ENCODE data around the gene LRRK2. TPM values are rescaled to one million over a fixed set of nuclear protein-coding genes. Genes with fewer than 3 reads are reported as not detected.

LRRK2 gene
- total RNA-seq, 2 experiments from 2014 or later = 0.76 TPM; not detected in 1

DNA sequence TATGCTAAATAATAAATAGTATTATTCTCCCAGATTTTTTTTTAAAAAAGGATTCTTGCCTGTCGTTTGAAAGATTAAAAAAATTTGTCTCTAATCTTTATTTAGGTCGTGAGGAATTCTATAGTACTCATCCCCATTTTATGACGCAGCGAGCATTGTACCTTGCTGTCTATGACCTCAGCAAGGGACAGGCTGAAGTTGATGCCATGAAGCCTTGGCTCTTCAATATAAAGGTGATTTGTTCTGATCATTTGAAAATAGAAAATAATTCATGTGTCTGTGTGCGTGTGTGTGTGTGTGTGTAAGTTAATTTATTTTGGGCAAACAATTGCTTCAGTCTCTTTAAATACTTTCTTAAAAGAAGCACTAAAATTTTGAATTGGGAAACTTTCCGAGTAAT is 84.2 kb downstream of the LRRK2 start:
- Mint-ChIP-seq H3K27me3 (no peaks in the 10 kb centered on the region), H3K27ac (no peak overlapping the region), H3K4me3 (no peak overlapping the region), H3K36me3 (ENCODE audit: low read depth) (no peaks in the 10 kb centered on the region), H3K9me3 (no peaks in the 10 kb centered on the region), H3K4me1 (ENCODE audit: low read depth) (no peaks in the 10 kb centered on the region)
- CTCF ChIA-PET = no interaction called here
- DNase-seq (no peak), ATAC-seq (no peak)
- POLR2A ChIA-PET = no interaction called here
- intact Hi-C loops (cut with micrococcal nuclease) = no loop called here
- TF ChIP-seq, protein P1, sequence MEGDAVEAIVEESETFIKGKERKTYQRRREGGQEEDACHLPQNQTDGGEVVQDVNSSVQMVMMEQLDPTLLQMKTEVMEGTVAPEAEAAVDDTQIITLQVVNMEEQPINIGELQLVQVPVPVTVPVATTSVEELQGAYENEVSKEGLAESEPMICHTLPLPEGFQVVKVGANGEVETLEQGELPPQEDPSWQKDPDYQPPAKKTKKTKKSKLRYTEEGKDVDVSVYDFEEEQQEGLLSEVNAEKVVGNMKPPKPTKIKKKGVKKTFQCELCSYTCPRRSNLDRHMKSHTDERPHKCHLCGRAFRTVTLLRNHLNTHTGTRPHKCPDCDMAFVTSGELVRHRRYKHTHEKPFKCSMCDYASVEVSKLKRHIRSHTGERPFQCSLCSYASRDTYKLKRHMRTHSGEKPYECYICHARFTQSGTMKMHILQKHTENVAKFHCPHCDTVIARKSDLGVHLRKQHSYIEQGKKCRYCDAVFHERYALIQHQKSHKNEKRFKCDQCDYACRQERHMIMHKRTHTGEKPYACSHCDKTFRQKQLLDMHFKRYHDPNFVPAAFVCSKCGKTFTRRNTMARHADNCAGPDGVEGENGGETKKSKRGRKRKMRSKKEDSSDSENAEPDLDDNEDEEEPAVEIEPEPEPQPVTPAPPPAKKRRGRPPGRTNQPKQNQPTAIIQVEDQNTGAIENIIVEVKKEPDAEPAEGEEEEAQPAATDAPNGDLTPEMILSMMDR (IDR thresholded peaks at IDR 0.05) = no peak

DNA sequence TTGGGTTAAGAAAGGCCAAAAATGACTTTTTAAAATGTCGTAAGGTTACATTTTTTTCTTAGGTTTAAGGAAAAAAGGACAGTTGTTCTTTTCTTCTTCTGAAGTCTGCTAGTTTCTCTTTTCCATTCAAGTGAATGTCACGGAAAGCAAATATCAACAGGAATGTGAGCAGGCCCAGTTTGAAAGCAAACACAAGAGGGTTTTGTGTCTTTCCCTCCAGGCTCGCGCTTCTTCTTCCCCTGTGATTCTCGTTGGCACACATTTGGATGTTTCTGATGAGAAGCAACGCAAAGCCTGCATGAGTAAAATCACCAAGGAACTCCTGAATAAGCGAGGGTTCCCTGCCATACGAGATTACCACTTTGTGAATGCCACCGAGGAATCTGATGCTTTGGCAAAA is 85.4 kb downstream of the LRRK2 start:
- TF ChIP-seq, protein P1 (IDR thresholded peaks at IDR 0.05) = no peak
- H3K36me3 Mint-ChIP-seq (ENCODE audit: low read depth) = no peaks in the 10 kb centered on the region
- no peaks in the 10 kb centered on the region for H3K4me1 Mint-ChIP-seq (ENCODE audit: low read depth)
- no peaks in the 10 kb centered on the region for H3K9me3 Mint-ChIP-seq
- H3K27me3 Mint-ChIP-seq = no peaks in the 10 kb centered on the region
- H3K4me3 Mint-ChIP-seq = no peak overlapping the region
- ATAC-seq (no peak), DNase-seq (no peak)
- POLR2A ChIA-PET = no interaction called here
- intact Hi-C loops (cut with micrococcal nuclease) = loop anchor here (5.0 kb wide), 1 partner anchor 158 kb away; no protein-coding TSS in a partner anchor
- H3K27ac Mint-ChIP-seq = no peak overlapping the region
- CTCF ChIA-PET = no interaction called here

DNA sequence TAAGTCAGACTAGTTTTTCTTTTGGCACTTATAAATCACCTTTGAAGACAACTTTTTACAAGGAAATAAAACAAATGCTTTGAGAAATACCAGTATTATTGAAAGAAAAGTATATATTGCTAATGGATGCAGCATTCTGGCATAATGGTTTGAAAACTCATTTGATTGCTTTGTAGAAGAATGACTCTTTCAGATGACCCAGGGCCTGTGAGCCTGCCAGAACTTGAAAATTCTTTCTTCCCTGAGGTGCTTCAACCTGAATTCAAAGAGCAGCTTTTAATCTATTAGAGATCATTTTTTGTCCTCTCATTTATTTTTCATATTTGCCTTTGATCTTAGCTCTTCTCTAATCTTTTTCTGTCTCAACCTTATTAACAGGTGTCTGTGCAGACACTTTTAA is 87.4 kb downstream of the LRRK2 start:
- CTCF ChIA-PET = interaction anchor here (0.7 to 1.0 kb wide), 3 partner anchors 9 to 160 kb away, joined by 3 to 5 read pairs (median 3); no protein-coding TSS in a partner anchor
- Mint-ChIP-seq H3K4me1 (ENCODE audit: low read depth) (no peaks in the 10 kb centered on the region), H3K36me3 (ENCODE audit: low read depth) (no peaks in the 10 kb centered on the region), H3K27me3 (no peaks in the 10 kb centered on the region), H3K4me3 (no peak overlapping the region), H3K27ac (no peak overlapping the region), H3K9me3 (no peaks in the 10 kb centered on the region)
- intact Hi-C loops (cut with micrococcal nuclease) = loop anchor here (5.0 kb wide), 1 partner anchor 160 kb away; no protein-coding TSS in a partner anchor
- POLR2A ChIA-PET = no interaction called here
- TF ChIP-seq, protein P1 (IDR thresholded peaks at IDR 0.05) = no peak
- DNase-seq (no peak), ATAC-seq (no peak)

DNA sequence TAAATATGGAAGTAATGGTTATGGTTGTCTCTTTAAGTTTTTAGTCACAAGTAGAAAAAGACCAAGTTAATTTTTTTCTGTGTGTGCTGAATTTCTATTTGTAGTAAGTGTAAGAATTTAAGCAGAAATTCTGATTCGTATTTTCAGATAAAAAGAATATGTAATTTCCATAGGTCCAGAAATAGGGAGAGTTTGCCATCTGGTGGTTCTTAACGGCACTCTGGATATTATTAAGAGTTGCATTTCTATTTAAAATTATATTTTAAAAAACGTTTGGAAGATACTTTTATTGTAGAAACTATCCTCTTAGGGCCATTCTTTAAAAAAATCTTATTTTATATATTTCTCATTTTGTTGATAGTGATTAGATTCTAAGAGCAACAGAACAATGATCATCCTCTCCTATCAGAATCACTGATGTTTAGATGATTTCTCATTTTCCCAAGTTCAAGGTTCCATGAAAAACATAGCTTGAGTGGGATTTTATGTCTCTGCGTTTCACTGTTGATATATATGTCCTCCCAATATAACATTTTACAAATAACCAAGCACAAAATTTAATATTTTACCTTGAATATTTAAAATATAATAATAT is 88.3 kb downstream of the LRRK2 start:
- ChIA-PET POLR2A (no interaction called here), CTCF (interaction anchor here (0.8 to 2.2 kb wide), 5 partner anchors 9 to 161 kb away, joined by 3 to 6 read pairs (median 5); no protein-coding TSS in a partner anchor)
- no peak overlapping the region for H3K4me3 Mint-ChIP-seq
- no peak for DNase-seq
- no peaks in the 10 kb centered on the region for H3K4me1 Mint-ChIP-seq (ENCODE audit: low read depth)
- ATAC-seq = no peak
- TF ChIP-seq, protein P1 (IDR thresholded peaks at IDR 0.05) = peak; percentile 23
- no peaks in the 10 kb centered on the region for H3K27me3 Mint-ChIP-seq
- H3K36me3 Mint-ChIP-seq (ENCODE audit: low read depth) = no peaks in the 10 kb centered on the region
- H3K9me3 Mint-ChIP-seq = no peaks in the 10 kb centered on the region
- H3K27ac Mint-ChIP-seq = no peak overlapping the region
- intact Hi-C loops (cut with micrococcal nuclease) = loop anchor here (5.0 kb wide), 1 partner anchor 161 kb away; no protein-coding TSS in a partner anchor

DNA sequence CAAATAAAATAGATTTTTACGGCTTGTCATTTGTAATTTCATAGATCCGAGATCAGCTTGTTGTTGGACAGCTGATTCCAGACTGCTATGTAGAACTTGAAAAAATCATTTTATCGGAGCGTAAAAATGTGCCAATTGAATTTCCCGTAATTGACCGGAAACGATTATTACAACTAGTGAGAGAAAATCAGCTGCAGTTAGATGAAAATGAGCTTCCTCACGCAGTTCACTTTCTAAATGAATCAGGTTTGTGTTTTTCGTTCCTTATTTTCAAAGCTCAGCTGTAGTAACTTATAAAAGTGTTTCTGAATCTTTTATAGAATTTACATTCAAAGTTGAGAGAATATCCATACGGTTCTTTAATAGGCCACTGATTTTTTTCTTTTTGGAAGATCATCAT is 89.1 kb downstream of the LRRK2 start:
- Mint-ChIP-seq H3K9me3 (no peaks in the 10 kb centered on the region), H3K27ac (no peak overlapping the region), H3K36me3 (ENCODE audit: low read depth) (no peaks in the 10 kb centered on the region), H3K4me1 (ENCODE audit: low read depth) (no peaks in the 10 kb centered on the region), H3K27me3 (no peaks in the 10 kb centered on the region), H3K4me3 (no peak overlapping the region)
- DNase-seq (no peak), ATAC-seq (no peak)
- TF ChIP-seq, protein P1 (IDR thresholded peaks at IDR 0.05) = no peak
- intact Hi-C loops (cut with micrococcal nuclease) = loop anchor here (5.0 kb wide), 1 partner anchor 162 kb away; no protein-coding TSS in a partner anchor
- ChIA-PET POLR2A (no interaction called here), CTCF (interaction anchor here (0.8 to 2.2 kb wide), 4 partner anchors 10 to 162 kb away, joined by 3 to 6 read pairs (median 4); no protein-coding TSS in a partner anchor)

All from activated CD8-positive, alpha-beta T cell treated with anti-CD3 and anti-CD28 coated beads for 36 hours (primary cell).